Activated naive CD4-positive, alpha-beta T cell treated with anti-CD3 and anti-CD28 coated beads, Interleukin-2, amount 10 ng/mL, durations not matched to agents 7 days and 5 days (primary cell): ENCODE results near the gene LCLAT1.
"Not testable (repeated sequence)": the region's sequence is repeated elsewhere in the genome, so short reads cannot be mapped to it uniquely, and the experiment has no call there.

Experiments used
- CTCF ChIA-PET: fragments of 350-600 bp; sonication (Branson Sonifier 250); formaldehyde crosslinking; loops from one replicate; lab custom pipeline; 2021; ENCODE audit warnings: antibody characterized with exemption; lab: Charles Lee
- DNase-seq: peaks from one replicate; pipeline ENCODE4 v3.0.0-alpha.2; 2020
- H3K27ac Mint-ChIP-seq: one replicate; pipeline ENCODE4 v1.8.0; 2021; ENCODE audit warnings: mild to moderate bottlenecking, moderate library complexity, mixed read lengths
- H3K27me3 Mint-ChIP-seq: one replicate; pipeline ENCODE4 v1.8.0; 2021; ENCODE audit warnings: mild to moderate bottlenecking, mixed read lengths
- H3K36me3 Mint-ChIP-seq: one replicate; pipeline ENCODE4 v1.8.0; 2021; ENCODE audit warnings: mixed read lengths
- H3K4me1 Mint-ChIP-seq: one replicate; pipeline ENCODE4 v1.8.0; 2021; ENCODE audit warnings: mixed read lengths
- H3K4me3 Mint-ChIP-seq: one replicate; pipeline ENCODE4 v1.8.0; 2021; ENCODE audit warnings: mild to moderate bottlenecking, moderate library complexity, mixed read lengths
- H3K9me3 Mint-ChIP-seq: one replicate; pipeline ENCODE4 v1.8.0; 2021; ENCODE audit warnings: mixed read lengths

The LCLAT1 gene

DNA sequence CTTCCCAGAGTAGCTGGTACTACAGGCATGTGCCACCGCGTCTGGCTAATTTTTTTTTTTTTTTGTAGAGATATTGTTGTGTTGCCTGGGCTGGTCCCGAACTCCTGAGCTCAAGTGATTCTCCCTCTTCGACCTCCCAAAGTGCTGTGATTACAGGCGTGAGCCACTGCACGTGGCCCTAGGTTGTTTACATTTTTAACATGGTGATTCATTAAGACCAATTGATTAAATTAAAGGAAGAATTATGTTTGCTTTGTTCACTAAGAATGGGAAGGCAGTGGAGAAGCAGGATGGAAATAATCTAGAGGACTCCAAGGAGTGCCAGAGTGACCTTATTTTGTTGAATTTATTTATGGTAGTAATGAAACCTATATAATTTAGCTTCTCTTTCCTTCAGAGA is 7.5 kb downstream of the LCLAT1 start:
- no peak for DNase-seq
- H3K36me3 Mint-ChIP-seq: peaks cover 13% of the 10 kb centered on the region
- no peak overlapping the region for H3K4me3 Mint-ChIP-seq
- peaks cover 8% of the 10 kb centered on the region for H3K4me1 Mint-ChIP-seq
- no peak overlapping the region for H3K27ac Mint-ChIP-seq
- no peaks in the 10 kb centered on the region for H3K27me3 Mint-ChIP-seq
- CTCF ChIA-PET: interaction anchor here (1.1 kb wide), 1 partner anchor 120 kb away, joined by 3 read pairs; no protein-coding TSS in a partner anchor
- no peaks in the 10 kb centered on the region for H3K9me3 Mint-ChIP-seq

DNA sequence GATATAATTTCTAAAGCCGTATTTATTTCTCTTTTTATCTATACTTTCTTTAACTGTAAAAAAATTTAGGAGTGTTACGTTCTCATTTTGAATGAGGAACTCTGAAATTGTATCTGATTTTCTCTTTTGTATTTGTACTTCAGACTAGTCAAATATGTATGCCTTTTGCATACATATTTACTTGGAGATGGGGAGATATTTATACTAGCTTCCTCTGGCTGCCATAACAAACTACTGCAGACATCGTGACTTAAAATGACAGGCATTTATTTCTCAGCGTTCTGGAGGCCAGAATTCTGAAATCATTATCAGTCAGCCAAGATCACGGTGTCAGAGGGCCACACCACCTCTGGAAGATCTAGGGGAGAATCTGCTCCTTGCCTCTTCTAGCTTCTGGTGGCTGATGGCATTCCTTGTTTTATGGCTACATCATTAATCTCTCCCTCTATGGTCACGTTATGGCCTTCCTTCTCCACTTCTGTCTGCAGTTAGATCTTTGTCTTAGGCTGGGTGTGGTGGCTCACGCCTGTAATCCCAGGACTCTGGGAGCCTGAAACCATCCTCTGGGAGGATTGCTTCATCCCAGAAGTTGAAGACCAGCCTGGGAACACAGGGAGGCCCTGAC is 8.2 kb downstream of the LCLAT1 start:
- peaks cover 10% of the 10 kb centered on the region for H3K36me3 Mint-ChIP-seq
- H3K4me1 Mint-ChIP-seq: peaks cover 6% of the 10 kb centered on the region
- CTCF ChIA-PET: no interaction called here
- DNase-seq: no peak
- H3K9me3 Mint-ChIP-seq: no peaks in the 10 kb centered on the region
- no peak overlapping the region for H3K4me3 Mint-ChIP-seq
- H3K27ac Mint-ChIP-seq: no peak overlapping the region
- H3K27me3 Mint-ChIP-seq: no peaks in the 10 kb centered on the region

- H3K27me3 Mint-ChIP-seq: no peaks in the 10 kb centered on the region
- CTCF ChIA-PET: interaction anchor here (1.6 kb wide), 1 partner anchor 256 kb away, joined by 4 read pairs; no protein-coding TSS in a partner anchor
- peaks cover 10% of the 10 kb centered on the region for H3K36me3 Mint-ChIP-seq
- no peaks in the 10 kb centered on the region for H3K9me3 Mint-ChIP-seq
- no peak for DNase-seq
- H3K27ac Mint-ChIP-seq: no peak overlapping the region
- no peak overlapping the region for H3K4me3 Mint-ChIP-seq
- peaks cover 6% of the 10 kb centered on the region for H3K4me1 Mint-ChIP-seq
Observed at GRCh38 chr2:30456106-30456505, 9.1 kb downstream of the LCLAT1 start.

DNA sequence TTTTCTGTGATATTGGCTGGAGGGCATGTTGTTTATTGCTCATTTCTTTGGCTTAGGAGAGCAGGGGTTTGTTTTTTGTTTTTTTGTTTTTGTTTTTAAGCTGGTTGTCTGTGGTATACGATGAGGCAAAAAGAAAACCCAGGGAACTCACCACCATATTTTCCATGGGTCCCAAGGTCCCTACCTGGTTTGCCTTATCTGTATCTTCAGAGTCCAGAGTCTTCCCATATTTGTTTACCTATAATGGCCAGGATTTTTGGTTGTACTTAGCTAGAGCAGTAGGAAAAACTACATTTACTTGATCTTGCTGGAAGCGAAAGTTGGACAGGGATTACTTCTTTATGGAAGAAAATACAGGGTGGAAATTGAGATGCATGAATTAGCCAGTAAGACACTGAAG is 9.5 kb downstream of the LCLAT1 start:
- H3K9me3 Mint-ChIP-seq: no peaks in the 10 kb centered on the region
- peaks cover 6% of the 10 kb centered on the region for H3K4me1 Mint-ChIP-seq
- no peak for DNase-seq
- H3K4me3 Mint-ChIP-seq: no peak overlapping the region
- CTCF ChIA-PET: interaction anchor here (1.0 to 1.6 kb wide), 2 partner anchors 251 to 255 kb away, joined by 3 to 4 read pairs; no protein-coding TSS in a partner anchor
- H3K36me3 Mint-ChIP-seq: peaks cover 13% of the 10 kb centered on the region
- H3K27me3 Mint-ChIP-seq: no peaks in the 10 kb centered on the region
- H3K27ac Mint-ChIP-seq: no peak overlapping the region

- H3K27me3 Mint-ChIP-seq: no peaks in the 10 kb centered on the region
- H3K4me3 Mint-ChIP-seq: no peak overlapping the region
- peaks cover 6% of the 10 kb centered on the region for H3K4me1 Mint-ChIP-seq
- no peaks in the 10 kb centered on the region for H3K9me3 Mint-ChIP-seq
- no peak overlapping the region for H3K27ac Mint-ChIP-seq
- peaks cover 13% of the 10 kb centered on the region for H3K36me3 Mint-ChIP-seq
- no peak for DNase-seq
- CTCF ChIA-PET: interaction anchor here (1.0 to 1.6 kb wide), 2 partner anchors 250 to 254 kb away, joined by 3 to 4 read pairs; no protein-coding TSS in a partner anchor
Observed at GRCh38 chr2:30457296-30457695, 10.2 kb downstream of the LCLAT1 start.

DNA sequence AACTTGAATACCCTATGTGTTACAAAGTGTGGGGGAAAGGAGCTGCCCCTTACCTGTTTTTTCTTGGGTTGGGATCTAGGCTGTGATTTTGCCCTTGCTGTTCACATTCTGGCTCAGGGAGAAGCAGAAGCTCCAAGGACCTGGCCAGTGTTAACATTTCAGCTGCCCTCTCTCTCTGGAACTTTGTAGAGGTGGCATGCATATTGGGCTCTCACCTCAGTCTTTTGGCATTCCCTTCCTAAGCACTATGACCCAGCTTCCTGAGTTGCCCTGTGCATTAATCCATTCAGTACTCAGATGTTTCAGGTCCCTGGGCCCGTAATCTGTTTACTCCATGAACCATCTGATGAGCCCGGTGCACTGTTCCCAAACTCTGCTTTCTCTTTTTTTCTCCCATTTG is 12.1 kb downstream of the LCLAT1 start:
- Mint-ChIP-seq H3K36me3 (peaks cover 13% of the 10 kb centered on the region), H3K27me3 (no peaks in the 10 kb centered on the region), H3K4me1 (peaks cover 6% of the 10 kb centered on the region), H3K9me3 (no peaks in the 10 kb centered on the region), H3K27ac (no peak overlapping the region), H3K4me3 (no peak overlapping the region)
- no peak for DNase-seq
- CTCF ChIA-PET: interaction anchor here (0.9 kb wide), 1 partner anchor 165 kb away, joined by 4 read pairs; no protein-coding TSS in a partner anchor

DNA sequence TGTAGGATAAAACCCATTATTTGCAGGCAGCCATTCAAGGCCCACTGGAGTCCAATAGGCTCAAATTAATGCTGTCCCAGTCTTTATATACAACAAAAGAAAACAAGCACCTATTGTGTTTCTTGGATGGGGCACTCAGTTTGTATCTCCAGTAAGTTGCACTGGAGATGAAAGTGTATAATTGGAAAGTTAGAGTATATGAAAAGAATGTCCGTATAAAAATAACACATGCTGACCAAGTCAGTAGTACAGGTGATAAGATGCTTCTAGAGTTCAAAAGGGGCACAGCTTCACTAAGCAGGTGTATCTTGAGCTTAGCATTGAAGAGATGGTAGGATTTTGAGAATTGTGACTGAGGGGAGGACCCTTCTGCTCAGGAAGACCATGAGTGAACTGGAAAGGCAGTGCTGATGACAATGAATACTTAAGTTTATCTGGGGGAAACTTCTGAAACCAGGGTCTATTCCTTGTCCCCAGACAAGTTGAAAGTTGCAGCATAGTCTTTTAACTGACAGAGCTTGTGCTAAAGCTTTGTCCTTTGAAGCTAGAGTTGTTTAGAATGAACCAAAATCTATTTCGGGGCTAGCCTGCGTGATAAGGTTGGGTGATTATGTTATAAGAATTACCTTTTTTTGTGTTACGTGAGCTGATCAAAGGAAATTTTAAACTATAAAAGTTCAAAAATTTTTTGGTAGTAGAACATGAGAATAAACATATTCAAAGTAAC is 15.2 kb downstream of the LCLAT1 start:
- H3K27ac Mint-ChIP-seq: no peak overlapping the region
- peaks cover 11% of the 10 kb centered on the region for H3K36me3 Mint-ChIP-seq
- H3K4me1 Mint-ChIP-seq: peaks cover 10% of the 10 kb centered on the region
- H3K9me3 Mint-ChIP-seq: peaks cover 4% of the 10 kb centered on the region
- CTCF ChIA-PET: no interaction called here
- H3K4me3 Mint-ChIP-seq: no peak overlapping the region
- no peak for DNase-seq
- H3K27me3 Mint-ChIP-seq: no peaks in the 10 kb centered on the region

DNA sequence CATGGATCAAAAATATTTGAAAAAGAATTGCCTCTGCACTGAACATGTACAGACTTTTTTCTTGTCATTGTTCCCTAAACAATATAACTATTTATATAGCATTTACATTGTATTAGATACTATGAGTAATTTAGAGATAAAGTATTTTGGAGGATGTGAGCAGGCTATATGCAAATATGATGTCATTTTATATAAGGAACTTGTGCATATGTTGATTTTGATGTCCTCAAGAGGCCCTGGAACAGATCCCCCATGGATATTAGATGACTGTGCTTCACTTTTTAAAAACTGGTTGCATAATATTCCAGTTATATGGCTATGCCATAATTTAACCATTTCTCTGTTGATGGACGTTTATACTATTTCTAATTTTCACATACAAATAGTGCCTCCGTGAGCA is 16.5 kb downstream of the LCLAT1 start:
- H3K4me1 Mint-ChIP-seq: peaks cover 4% of the 10 kb centered on the region
- CTCF ChIA-PET: no interaction called here
- H3K36me3 Mint-ChIP-seq: peaks cover 17% of the 10 kb centered on the region

DNA sequence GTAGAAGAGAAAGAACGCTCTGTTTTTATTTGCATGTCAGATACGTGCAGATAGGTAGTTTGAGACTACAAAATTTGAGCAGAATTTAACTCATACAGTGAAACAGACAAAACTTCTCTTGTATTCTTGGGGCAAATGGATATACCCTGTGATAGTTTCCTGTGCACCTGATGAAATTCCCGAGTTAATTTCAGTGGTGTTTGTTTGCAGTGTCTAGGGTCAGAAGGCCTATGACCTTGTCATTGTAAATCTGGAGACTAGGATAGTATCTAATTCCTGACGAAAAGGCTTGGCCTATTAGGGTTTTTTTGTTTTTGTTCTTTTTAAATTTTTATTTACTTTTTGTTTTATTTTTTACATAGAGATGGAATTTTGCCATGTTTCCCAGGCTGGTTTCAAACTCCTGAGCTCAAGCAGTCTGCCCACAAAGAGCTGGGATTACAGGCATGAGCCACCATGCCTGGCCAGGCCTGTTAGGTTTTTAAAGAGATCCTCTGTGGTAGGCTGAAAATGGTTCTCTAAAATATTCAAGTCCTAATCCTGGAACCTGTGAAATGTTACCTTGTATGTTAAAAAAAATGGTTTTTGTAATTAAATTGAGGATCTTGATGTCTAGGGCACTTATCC is 17.6 kb downstream of the LCLAT1 start:
- H3K36me3 Mint-ChIP-seq: peaks cover 19% of the 10 kb centered on the region
- no peak for DNase-seq
- CTCF ChIA-PET: no interaction called here
- H3K4me1 Mint-ChIP-seq: peaks cover 4% of the 10 kb centered on the region
- no peaks in the 10 kb centered on the region for H3K27me3 Mint-ChIP-seq
- peaks cover 11% of the 10 kb centered on the region for H3K9me3 Mint-ChIP-seq
- H3K4me3 Mint-ChIP-seq: no peak overlapping the region
- H3K27ac Mint-ChIP-seq: no peak overlapping the region

More for the DNA sequence above, 16.5 kb downstream of the LCLAT1 start:
- Mint-ChIP-seq H3K4me3 (no peak overlapping the region), H3K27ac (no peak overlapping the region), H3K27me3 (no peaks in the 10 kb centered on the region), H3K9me3 (peaks cover 9% of the 10 kb centered on the region)
- no peak for DNase-seq

DNA sequence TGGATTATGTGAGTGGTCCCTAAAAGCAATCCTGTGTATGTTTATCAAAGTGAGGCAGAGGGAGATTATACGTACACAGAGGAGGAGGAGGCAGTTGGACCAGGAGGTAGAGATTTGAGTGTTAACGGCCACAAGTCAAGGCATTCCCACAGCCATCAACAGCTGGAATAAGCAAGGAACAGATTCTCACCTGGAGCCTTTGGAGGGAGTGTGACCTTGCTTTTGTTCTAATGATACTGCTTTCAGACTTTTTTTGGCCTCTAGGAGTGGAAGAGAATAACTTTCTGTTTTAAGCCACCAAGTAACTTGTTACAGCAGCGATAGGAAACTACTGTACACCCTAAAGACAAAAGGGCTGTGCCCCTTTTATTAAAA is 18.1 kb downstream of the LCLAT1 start:
- Mint-ChIP-seq H3K27ac (no peak overlapping the region), H3K27me3 (no peaks in the 10 kb centered on the region), H3K4me3 (no peak overlapping the region), H3K4me1 (peaks cover 4% of the 10 kb centered on the region), H3K9me3 (peaks cover 11% of the 10 kb centered on the region), H3K36me3 (peaks cover 19% of the 10 kb centered on the region)
- CTCF ChIA-PET: no interaction called here
- no peak for DNase-seq

DNA sequence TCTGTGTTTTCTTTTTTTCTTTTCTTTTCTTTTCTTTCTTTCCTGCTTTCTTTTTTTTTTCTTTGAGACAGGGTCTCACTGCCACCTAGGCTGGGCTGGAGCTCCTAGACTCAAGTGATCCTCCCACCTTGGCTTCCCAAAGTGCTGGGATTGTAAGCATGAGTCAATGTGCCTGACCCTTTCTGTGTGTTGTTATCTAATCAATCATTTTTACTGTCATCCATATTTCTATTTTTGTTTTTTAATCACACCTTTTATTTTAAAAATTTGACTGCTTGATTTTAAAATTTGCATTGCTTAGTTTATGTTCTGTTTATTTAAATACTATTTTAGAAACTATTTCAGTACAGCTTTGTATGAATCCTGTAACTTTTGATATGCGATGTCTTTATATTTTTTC is 19.2 kb downstream of the LCLAT1 start:
- CTCF ChIA-PET: interaction anchor here (0.8 kb wide), 1 partner anchor 9 kb away, joined by 3 read pairs; no protein-coding TSS in a partner anchor
- Mint-ChIP-seq H3K4me3 (no peak overlapping the region), H3K27ac (no peak overlapping the region)

GRCh38 chr2:30467062-30467826 is 20.2 kb downstream of the LCLAT1 start:
- H3K27ac Mint-ChIP-seq, H3K4me3 Mint-ChIP-seq, DNase-seq, CTCF ChIA-PET, H3K4me1 Mint-ChIP-seq, H3K27me3 Mint-ChIP-seq: not testable (repeated sequence)
- Mint-ChIP-seq H3K36me3 (peaks cover 11% of the 10 kb centered on the region), H3K9me3 (peaks cover 11% of the 10 kb centered on the region)

More for the DNA sequence above, 19.2 kb downstream of the LCLAT1 start:
- H3K9me3 Mint-ChIP-seq: peaks cover 11% of the 10 kb centered on the region
- H3K27me3 Mint-ChIP-seq: no peaks in the 10 kb centered on the region
- peaks cover 12% of the 10 kb centered on the region for H3K36me3 Mint-ChIP-seq
- DNase-seq: no peak
- H3K4me1 Mint-ChIP-seq: peaks cover 4% of the 10 kb centered on the region

DNA sequence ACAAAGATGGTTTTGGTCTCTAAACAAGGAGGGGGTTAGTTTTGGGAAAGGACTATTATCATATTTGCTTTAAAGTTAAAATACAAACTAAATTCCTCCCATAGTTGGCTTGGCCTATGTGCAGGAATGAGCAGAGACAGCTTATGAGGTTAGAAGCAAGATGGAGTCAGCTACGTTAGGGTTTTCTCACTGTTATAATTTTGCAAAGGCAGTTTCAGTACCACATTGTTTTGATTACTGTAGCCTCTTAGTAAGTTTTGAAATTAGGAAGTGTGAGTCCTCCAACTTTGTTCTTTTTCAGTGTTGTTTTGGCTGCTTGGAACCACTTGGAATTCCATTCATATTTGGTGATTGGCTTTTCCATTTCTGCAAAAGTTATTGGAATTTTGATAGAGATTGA is 23.4 kb downstream of the LCLAT1 start:
- no peak for DNase-seq
- no peaks in the 10 kb centered on the region for H3K27me3 Mint-ChIP-seq
- peaks cover 3% of the 10 kb centered on the region for H3K4me1 Mint-ChIP-seq
- no peak overlapping the region for H3K4me3 Mint-ChIP-seq
- H3K27ac Mint-ChIP-seq: no peak overlapping the region
- CTCF ChIA-PET: no interaction called here
- peaks cover 11% of the 10 kb centered on the region for H3K9me3 Mint-ChIP-seq
- peaks cover 11% of the 10 kb centered on the region for H3K36me3 Mint-ChIP-seq

GRCh38 chr2:30472326-30472725 is 25.3 kb downstream of the LCLAT1 start:
- Mint-ChIP-seq H3K4me3 (no peak overlapping the region), H3K9me3 (peaks cover 7% of the 10 kb centered on the region), H3K27me3 (no peaks in the 10 kb centered on the region), H3K4me1 (peaks cover 3% of the 10 kb centered on the region), H3K36me3 (peaks cover 8% of the 10 kb centered on the region), H3K27ac (no peak overlapping the region)
- CTCF ChIA-PET: no interaction called here
- no peak for DNase-seq
